Measurements from ENCODE around the gene PSME1. TPM values are rescaled to one million over a fixed set of nuclear protein-coding genes. Genes with fewer than 3 reads are reported as not detected.
A peak's percentile ranks its signal among the peaks of the same experiment; 100 is the strongest.

Gene PSME1
- total and polyA plus RNA-seq, 2 of the 13 experiments (the other 11 are each of a cell fraction or from before 2014, with no cell fraction given): 159 to 608 TPM

- TF ChIP-seq HOMEZ (CRISPR knock-in tag; IDR thresholded peaks at IDR 0.05; ENCODE audit: low read depth): no peak
- no peak for TF ChIP-seq ZNF800 (CRISPR knock-in tag; IDR thresholded peaks at IDR 0.05)
- no peak for TF ChIP-seq EHMT2 (IDR thresholded peaks at IDR 0.05; ENCODE audit: borderline replicate concordance, low read depth, low read length)
- peak; percentile 62 for TF ChIP-seq HNRNPK (IDR thresholded peaks at IDR 0.05; ENCODE audit: low read depth, low read length, poor library complexity, severe bottlenecking)
- no peak for TF ChIP-seq POLR2A (IDR thresholded peaks at IDR 0.05; ENCODE audit: insufficient read depth in 1 of 2, low read depth in 2 of 2, low read length in 2 of 2)
- TF ChIP-seq RERE (CRISPR knock-in tag; IDR thresholded peaks at IDR 0.05; ENCODE audit: low read depth): no peak
- TF ChIP-seq GATAD1 (CRISPR knock-in tag; IDR thresholded peaks at IDR 0.05): no peak
Measured at GRCh38 chr14:24172261-24172860, 36.4 kb downstream of the PSME1 start (continued).

Measured in HepG2 (cell line).